CD4-positive, alpha-beta T cell treated with Interleukin-12 subunit alpha and Interleukin-12 subunit beta, for 1 hour (primary cell): ENCODE measurements around the gene B3GNT9.

Experiments
- DNase-seq: peaks from one replicate; pipeline ENCODE4 v3.0.0-alpha.2; 2020

The B3GNT9 gene

DNA sequence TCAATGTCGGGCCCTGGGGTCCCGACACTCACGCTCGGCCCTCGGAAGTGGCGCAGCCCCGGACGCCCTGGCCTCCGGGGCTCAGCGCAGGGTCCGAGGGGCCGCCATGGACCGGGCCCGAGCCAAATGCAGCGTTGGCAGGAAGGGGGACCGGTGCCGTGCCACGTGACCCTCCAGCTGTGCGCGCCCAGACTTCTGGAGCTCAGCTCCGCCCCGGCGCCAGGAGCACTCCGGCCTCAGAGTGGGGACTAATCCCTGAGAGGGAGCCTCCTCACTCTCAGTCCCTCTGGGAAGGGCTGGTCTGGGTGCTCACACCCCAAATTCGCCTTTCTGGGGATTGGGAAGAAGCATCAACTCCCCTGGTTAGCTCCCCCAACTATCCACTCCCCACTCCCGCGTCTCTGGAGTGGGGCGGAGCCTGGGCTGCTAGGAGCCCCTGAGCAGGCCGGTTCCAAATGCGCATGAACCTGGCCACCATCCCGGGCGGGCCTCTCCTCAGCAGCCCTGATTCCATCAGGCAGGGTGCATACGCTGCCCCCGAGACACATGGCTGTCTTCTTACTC, at the start of gene B3GNT9:
TSS of gene B3GNT9 (minus strand) at position 166 of the 564 bp plus-strand sequence. CDS start 513 bp downstream, outside the sequence.
- DNase-seq: peak; percentile 41

GRCh38 chr16:67200491-67200890, 49.7 kb upstream of the B3GNT9 start:
- DNase-seq: no peak

DNA sequence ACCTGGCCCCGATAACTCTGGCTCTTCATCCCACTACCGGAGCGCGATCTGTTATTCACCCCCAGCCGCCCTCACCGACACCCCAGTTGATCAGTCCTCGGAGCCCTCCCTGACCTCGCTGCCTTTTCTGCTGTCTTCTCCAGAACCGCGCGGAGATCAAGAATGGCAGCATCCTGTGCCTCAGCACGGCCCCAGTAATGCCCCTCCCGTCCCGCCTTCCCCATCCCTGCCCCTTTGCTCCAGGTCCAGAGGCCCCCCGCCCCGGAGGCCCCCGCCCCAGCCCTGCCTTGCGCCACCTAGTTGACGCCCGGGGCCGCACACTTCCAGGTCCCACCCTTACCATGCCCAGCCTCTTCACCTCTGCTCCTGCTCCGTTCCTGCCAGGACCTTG, 49.0 kb upstream of the B3GNT9 start:
- DNase-seq: no peak

- no peak for DNase-seq
These were observed 48.4 kb upstream of the B3GNT9 start, which contains the start of gene ELMO3 for GRCh38 chr16:67199011-67199807. TSS of gene ELMO3 (plus strand) at chr16:67199131. CDS start at chr16:67199327, 196 bp downstream.

GRCh38 chr16:67198238-67198734, 47.5 kb upstream of the B3GNT9 start:
- peak; percentile 32 for DNase-seq

GRCh38 chr16:67197704-67198103, 46.9 kb upstream of the B3GNT9 start:
- no peak for DNase-seq

- no peak for DNase-seq
These were observed 46.1 kb upstream of the B3GNT9 start for GRCh38 chr16:67196881-67197280.

DNA sequence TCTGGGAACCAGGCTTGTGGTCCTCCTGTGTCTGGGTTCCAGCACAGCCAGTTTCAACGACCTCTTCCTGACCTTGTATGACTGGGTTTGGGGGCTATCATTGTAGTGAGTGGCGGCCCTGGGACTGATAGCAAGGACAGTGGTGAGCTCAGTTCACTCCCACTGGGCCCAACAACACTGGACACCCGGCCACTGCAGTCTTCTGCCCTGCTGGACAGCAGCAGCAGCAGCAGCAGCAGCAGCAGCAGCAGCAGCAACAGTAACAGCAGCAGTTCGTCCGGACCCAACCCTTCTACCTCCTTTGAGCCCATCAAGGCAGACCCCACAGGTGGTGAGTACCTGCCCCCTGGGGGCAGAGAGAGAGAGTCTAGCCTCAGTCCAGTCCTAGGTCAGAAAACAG, 44.9 kb upstream of the B3GNT9 start:
- DNase-seq: no peak

- DNase-seq: no peak
These were observed 43.5 kb upstream of the B3GNT9 start for GRCh38 chr16:67194260-67194659.

DNA sequence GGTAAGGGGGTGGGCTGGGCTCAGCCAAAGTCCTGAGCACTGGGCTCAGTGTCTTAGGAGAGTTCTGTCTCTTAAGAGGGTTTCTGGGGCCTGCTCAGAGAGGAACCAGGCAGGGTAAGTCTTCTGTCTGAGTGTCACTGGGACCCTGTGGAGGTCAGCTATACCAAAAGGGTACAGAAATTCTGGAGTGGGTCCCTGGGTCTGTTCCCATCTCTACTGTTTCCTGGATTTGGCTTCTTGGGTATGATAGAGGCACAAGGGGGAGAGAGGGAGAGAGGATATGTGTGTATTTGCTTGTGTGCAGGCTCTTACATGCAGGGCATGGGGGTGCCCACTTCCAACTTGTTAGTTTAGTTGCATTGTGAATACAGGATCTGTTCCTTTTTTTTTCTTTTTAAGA, 42.7 kb upstream of the B3GNT9 start:
- no peak for DNase-seq

- peak; percentile 14 for DNase-seq
These were observed 42.1 kb upstream of the B3GNT9 start for GRCh38 chr16:67192781-67193361.

DNA sequence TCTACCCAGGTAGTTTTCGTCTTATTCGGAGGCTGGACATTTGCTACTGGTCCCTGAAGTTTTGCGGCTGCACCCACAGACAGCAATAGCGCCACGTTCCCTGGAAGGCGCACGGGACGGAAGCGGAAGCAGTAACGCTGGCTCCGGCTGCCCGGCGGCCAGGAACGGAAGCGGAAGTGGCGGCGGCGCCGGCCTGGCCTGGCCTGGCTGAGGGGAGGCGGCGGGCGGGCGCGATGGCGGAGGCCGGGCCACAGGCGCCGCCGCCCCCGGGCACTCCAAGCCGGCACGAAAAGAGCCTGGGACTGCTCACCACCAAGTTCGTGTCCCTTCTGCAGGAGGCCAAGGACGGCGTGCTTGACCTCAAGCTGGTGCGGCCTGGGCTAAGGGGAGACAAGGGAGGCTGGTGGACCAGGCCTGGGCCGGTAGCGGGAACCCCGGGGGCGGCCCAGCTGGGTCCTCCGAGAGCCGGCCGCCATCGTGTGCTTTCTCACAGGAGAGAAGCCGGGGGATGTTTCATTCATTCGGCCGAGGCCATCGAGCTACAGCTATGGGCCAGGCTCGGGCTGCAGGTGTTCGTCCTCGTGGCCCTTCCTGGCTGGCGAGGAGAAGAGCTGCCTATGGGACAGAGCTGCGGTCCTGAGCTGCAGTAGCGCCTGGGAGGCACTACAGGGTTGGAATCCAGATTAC, 41.3 kb upstream of the B3GNT9 start, which contains the start of gene E2F4:
TSS of gene E2F4 (plus strand) at position 161 of the 687 bp plus-strand sequence. CDS start at position 234, 73 bp downstream.
- DNase-seq: peak; percentile 89

- no peak for DNase-seq
These were observed 40.7 kb upstream of the B3GNT9 start for GRCh38 chr16:67191411-67191994.

DNA sequence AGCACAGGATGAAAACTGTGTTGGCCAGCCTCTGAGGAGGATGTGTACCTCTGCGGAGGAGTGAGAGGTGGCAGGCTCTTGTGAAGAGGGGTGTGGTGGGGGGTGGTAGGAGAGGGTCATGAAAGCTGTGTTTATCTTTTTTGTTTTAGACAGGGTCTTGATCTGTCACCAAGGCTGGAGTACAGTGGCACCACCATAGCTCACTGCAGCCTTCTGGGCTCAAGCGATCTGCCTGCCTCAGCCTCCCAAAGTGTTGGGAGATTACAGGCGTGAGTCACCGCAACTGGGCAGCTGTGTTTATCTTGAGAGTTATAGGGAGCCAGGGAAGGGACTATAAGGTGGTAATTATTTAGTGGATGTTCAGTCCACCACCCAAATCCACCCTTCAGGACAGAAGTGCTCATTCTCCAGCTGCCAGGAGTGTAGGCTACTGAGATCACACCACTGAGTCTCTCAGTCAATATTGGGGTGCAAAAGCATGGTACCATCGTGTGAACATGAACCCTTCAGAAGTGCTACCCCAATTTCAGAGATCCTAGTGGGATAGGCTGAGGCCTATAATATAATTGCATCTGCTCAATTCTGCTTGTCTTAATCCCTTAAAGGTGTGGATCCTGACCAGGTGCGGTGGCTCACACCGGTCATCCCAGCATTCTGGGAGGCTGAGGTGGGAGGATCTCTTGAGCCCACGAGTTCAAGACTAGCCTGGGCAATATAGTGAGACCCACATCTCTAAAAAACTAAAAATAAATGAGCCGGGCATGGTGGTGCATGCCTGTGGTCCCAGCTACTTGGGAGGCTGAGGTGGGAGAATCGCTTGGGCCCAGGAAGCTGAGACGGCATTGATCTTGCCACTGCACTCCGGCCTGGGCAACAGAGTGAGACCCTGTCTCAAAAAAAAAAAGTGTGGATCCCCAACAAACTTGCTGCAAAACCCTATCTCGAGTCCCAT, 39.9 kb upstream of the B3GNT9 start:
- no peak for DNase-seq

- DNase-seq: no peak
These were observed 39.2 kb upstream of the B3GNT9 start, which contains the start of gene EXOC3L1 for GRCh38 chr16:67190041-67190440. TSS of gene EXOC3L1 (minus strand) at chr16:67190136. CDS start at chr16:67189676, 460 bp downstream.

GRCh38 chr16:67188798-67189197, 38.0 kb upstream of the B3GNT9 start:
- DNase-seq: no peak

GRCh38 chr16:67188323-67188722, 37.5 kb upstream of the B3GNT9 start:
- DNase-seq: no peak

- DNase-seq: no peak
These were observed 36.5 kb upstream of the B3GNT9 start for GRCh38 chr16:67187175-67187890.

DNA sequence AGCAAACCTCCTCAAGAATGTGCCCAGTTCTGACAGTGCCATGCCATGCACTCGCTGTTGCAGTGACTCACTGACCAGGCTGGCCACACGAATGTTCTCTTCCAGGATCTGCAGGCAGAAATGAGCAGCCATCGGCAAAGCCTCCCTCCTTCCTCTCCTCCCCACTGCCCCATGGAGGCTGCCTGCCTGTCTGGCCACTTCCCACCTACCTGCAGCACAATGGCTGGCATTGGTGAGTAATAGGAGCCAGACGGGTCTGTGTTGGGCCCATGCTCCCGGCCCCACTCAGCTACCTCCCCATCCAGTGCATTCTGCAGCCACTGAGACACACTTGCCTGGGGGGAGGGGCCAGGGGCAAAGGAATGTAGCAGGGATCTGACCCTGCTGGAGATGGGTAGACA, 35.8 kb upstream of the B3GNT9 start:
- no peak for DNase-seq

DNA sequence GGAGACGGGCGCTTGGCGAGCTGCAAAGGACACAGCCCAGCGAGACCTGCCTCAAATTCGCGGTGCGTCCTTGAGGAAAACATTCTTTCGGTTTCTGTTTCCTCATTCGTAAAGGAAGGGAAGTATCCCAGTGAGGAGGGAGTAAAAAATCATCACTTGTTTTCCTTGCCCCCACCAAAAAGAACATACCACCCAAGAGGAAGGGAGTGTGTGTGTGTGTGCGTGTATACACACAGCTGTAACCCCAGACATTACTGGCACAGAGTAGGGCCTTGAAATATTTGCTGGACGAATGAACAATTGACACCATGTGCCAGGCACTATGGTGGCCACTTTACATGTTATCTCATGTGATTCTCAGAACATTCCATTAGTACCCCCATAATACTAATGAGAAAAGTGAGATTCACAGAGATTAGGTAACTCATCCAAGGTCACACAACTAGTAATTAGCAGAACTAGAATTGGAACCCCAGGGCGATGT, 34.9 kb upstream of the B3GNT9 start:
- no peak for DNase-seq
